SU-DHL-6 (cell line): ENCODE data around the gene MAPKBP1.

Experiments
- EZH2phosphoT487 ChIP-seq: fragments of 200-600 bp; sonication (generic), shearing (Covaris generic); conservative IDR thresholded peaks from 2 replicates; pipeline ENCODE4 v1.6.1; 2018; ENCODE audit warnings: mild to moderate bottlenecking, antibody characterized with exemption, low read length, moderate library complexity, mixed read lengths
- TF ChIP-seq, protein P1 (sequence below): fragments of 200-600 bp; sonication (generic); IDR thresholded peaks from one replicate; pipeline ENCODE4 v1.5.1; 2017; ENCODE audit warnings: antibody characterized with exemption, mild to moderate bottlenecking, low read length, moderate library complexity; ENCODE audit not compliant: insufficient read depth, poor library complexity, severe bottlenecking

DNA sequence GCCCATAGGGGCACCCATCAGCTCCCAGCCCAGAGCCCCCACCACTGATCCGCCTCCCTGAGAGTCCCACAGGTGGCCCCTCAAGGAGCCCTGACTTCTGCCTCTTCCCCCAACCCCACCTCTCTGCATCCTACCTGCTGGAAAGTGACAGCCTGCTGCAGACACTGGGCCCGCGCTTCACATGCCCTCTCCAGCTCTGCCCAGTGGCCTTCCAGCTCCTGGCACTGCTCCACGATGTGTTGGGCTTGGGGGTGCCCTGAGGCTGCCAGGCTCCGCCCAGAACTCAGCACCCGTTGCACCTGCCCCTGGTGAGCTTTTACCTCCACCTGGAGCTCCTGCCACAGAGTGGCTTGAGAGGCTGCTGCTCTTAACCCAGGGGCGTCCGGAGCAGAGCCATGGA, 99.4 kb downstream of the MAPKBP1 start:
- TF ChIP-seq, protein P1, sequence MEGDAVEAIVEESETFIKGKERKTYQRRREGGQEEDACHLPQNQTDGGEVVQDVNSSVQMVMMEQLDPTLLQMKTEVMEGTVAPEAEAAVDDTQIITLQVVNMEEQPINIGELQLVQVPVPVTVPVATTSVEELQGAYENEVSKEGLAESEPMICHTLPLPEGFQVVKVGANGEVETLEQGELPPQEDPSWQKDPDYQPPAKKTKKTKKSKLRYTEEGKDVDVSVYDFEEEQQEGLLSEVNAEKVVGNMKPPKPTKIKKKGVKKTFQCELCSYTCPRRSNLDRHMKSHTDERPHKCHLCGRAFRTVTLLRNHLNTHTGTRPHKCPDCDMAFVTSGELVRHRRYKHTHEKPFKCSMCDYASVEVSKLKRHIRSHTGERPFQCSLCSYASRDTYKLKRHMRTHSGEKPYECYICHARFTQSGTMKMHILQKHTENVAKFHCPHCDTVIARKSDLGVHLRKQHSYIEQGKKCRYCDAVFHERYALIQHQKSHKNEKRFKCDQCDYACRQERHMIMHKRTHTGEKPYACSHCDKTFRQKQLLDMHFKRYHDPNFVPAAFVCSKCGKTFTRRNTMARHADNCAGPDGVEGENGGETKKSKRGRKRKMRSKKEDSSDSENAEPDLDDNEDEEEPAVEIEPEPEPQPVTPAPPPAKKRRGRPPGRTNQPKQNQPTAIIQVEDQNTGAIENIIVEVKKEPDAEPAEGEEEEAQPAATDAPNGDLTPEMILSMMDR, result no peak
- TF ChIP-seq EZH2phosphoT487, result no peak
